Body of pancreas (tissue), 4 donors: Measurements from ENCODE around the gene TSPYL1.

Experiments used
- POLR2A ChIP-seq, 3 donors: fragments of 450-650 bp; IDR thresholded peaks; one replicate each; pipeline ENCODE4 v1.6.1; 2016; ENCODE audit warnings: antibody characterized with exemption in 3 of 3, mild to moderate bottlenecking in 2 of 3
- TF ChIP-seq, protein P1 (sequence below), 7 experiments: fragments of 450-650 bp in 4 of 7; fragments of 200-600 bp in 3 of 7; sonication (generic) in 3 of 7; IDR thresholded peaks; one replicate each; pipeline ENCODE4 v1.5.1; 2016 to 2019; ENCODE audit warnings: antibody characterized with exemption in 7 of 7

DNA sequence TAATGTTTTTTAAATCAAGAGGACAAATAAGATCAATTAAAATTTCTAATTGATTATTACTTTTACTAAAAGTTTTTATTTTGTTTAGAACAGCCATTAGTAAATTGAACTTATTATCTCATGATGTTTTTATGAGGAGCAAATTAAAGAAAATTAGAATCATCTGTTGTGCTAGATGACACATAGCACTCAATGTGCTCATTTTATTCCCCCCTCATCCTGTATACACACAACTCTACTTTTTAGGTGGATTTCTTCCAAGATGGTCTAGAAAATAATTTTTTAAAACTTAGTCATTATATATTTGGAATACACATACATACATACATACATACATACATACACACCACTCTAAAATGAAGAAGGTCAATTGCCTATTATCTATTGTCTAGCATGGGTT lies 29.3 kb upstream of the TSPYL1 start:
- TF ChIP-seq POLR2A (IDR thresholded peaks at IDR 0.05) = no peak
- TF ChIP-seq, protein P1, sequence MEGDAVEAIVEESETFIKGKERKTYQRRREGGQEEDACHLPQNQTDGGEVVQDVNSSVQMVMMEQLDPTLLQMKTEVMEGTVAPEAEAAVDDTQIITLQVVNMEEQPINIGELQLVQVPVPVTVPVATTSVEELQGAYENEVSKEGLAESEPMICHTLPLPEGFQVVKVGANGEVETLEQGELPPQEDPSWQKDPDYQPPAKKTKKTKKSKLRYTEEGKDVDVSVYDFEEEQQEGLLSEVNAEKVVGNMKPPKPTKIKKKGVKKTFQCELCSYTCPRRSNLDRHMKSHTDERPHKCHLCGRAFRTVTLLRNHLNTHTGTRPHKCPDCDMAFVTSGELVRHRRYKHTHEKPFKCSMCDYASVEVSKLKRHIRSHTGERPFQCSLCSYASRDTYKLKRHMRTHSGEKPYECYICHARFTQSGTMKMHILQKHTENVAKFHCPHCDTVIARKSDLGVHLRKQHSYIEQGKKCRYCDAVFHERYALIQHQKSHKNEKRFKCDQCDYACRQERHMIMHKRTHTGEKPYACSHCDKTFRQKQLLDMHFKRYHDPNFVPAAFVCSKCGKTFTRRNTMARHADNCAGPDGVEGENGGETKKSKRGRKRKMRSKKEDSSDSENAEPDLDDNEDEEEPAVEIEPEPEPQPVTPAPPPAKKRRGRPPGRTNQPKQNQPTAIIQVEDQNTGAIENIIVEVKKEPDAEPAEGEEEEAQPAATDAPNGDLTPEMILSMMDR (IDR thresholded peaks at IDR 0.05) = no peak
